Measurements from ENCODE around the gene TSACC. TPM values are rescaled to one million over a fixed set of nuclear protein-coding genes. Genes with fewer than 3 reads are reported as not detected.

The TSACC gene
- total RNA-seq, 1 experiment from 2014 or later: 1.8 TPM

- Mint-ChIP-seq H3K9me3 (ENCODE audit: unreplicated experiment) (no peaks in the 10 kb centered on the region), H3K4me3 (ENCODE audit: unreplicated experiment) (no peak overlapping the region), H3K27ac (ENCODE audit: low read depth, unreplicated experiment) (no peak overlapping the region), H3K4me1 (ENCODE audit: insufficient read depth, unreplicated experiment) (peaks cover 11% of the 10 kb centered on the region), H3K27me3 (ENCODE audit: insufficient read depth, unreplicated experiment) (no peaks in the 10 kb centered on the region), H3K36me3 (ENCODE audit: insufficient read depth, unreplicated experiment) (no peaks in the 10 kb centered on the region)
- no TSS peak for BruUV-seq (replicated peaks)
- TF ChIP-seq CTCF (IDR thresholded peaks at IDR 0.05; ENCODE audit: unreplicated experiment): no peak
- no peak for DNase-seq (ENCODE audit: unreplicated experiment)
- ChIA-PET CTCF (interaction anchor here (0.5 to 10.9 kb wide), 21 partner anchors 8 to 275 kb away, joined by 3 to 452 read pairs (median 4); no protein-coding TSS in a partner anchor), POLR2A (no interaction called here)
- intact Hi-C loops (cut with micrococcal nuclease): no loop called here
Observed at GRCh38 chr1:156382561-156382960, 44.2 kb downstream of the TSACC start.

GRCh38 chr1:156383023-156383422 is 44.7 kb downstream of the TSACC start:
- no TSS peak for BruUV-seq (replicated peaks)
- Mint-ChIP-seq H3K4me1 (ENCODE audit: insufficient read depth, unreplicated experiment) (peaks cover 11% of the 10 kb centered on the region), H3K36me3 (ENCODE audit: insufficient read depth, unreplicated experiment) (no peaks in the 10 kb centered on the region), H3K27me3 (ENCODE audit: insufficient read depth, unreplicated experiment) (no peaks in the 10 kb centered on the region), H3K4me3 (ENCODE audit: unreplicated experiment) (no peak overlapping the region), H3K27ac (ENCODE audit: low read depth, unreplicated experiment) (no peak overlapping the region), H3K9me3 (ENCODE audit: unreplicated experiment) (no peaks in the 10 kb centered on the region)
- POLR2A ChIA-PET: no interaction called here
- CTCF ChIA-PET: interaction anchor here (0.6 to 10.9 kb wide), 23 partner anchors 9 to 297 kb away, joined by 3 to 452 read pairs (median 4); partner anchors contain the start of gene HAPLN2
- peak; percentile 94 for TF ChIP-seq CTCF (IDR thresholded peaks at IDR 0.05; ENCODE audit: unreplicated experiment)
- intact Hi-C loops (cut with micrococcal nuclease): no loop called here
- DNase-seq (ENCODE audit: unreplicated experiment): peak; percentile 80

- ChIA-PET CTCF (interaction anchor here (0.5 to 10.9 kb wide), 21 partner anchors 10 to 505 kb away, joined by 3 to 452 read pairs (median 10); partner anchors contain the start of genes GPATCH4 and HAPLN2), POLR2A (no interaction called here)
- DNase-seq (ENCODE audit: unreplicated experiment): no peak
- Mint-ChIP-seq H3K27me3 (ENCODE audit: insufficient read depth, unreplicated experiment) (no peaks in the 10 kb centered on the region), H3K27ac (ENCODE audit: low read depth, unreplicated experiment) (no peak overlapping the region), H3K4me1 (ENCODE audit: insufficient read depth, unreplicated experiment) (peaks cover 11% of the 10 kb centered on the region), H3K36me3 (ENCODE audit: insufficient read depth, unreplicated experiment) (no peaks in the 10 kb centered on the region), H3K4me3 (ENCODE audit: unreplicated experiment) (no peak overlapping the region), H3K9me3 (ENCODE audit: unreplicated experiment) (no peaks in the 10 kb centered on the region)
- BruUV-seq (replicated peaks): no TSS peak
- no peak for TF ChIP-seq CTCF (IDR thresholded peaks at IDR 0.05; ENCODE audit: unreplicated experiment)
- intact Hi-C loops (cut with micrococcal nuclease): loop anchor here (2.0 kb wide), 1 partner anchor 293 kb away; no protein-coding TSS in a partner anchor
Observed at GRCh38 chr1:156384007-156384406, 45.7 kb downstream of the TSACC start.

- POLR2A ChIA-PET: interaction anchor here (1.3 kb wide), 1 partner anchor 206 kb away, joined by 4 read pairs; the partner anchor contains the start of gene NAXE
- intact Hi-C loops (cut with micrococcal nuclease): loop anchor here (1.0 to 2.0 kb wide), 3 partner anchors 60 to 294 kb away; no protein-coding TSS in a partner anchor
- no peak overlapping the region for H3K4me3 Mint-ChIP-seq (ENCODE audit: unreplicated experiment)
- CTCF ChIA-PET: interaction anchor here (0.5 to 10.9 kb wide), 32 partner anchors 10 to 505 kb away, joined by 3 to 452 read pairs (median 14); partner anchors contain the start of genes GPATCH4, HAPLN2 and NAXE
- H3K4me1 Mint-ChIP-seq (ENCODE audit: insufficient read depth, unreplicated experiment): peaks cover 11% of the 10 kb centered on the region
- no peak for TF ChIP-seq CTCF (IDR thresholded peaks at IDR 0.05; ENCODE audit: unreplicated experiment)
- no peak overlapping the region for H3K27ac Mint-ChIP-seq (ENCODE audit: low read depth, unreplicated experiment)
- H3K27me3 Mint-ChIP-seq (ENCODE audit: insufficient read depth, unreplicated experiment): no peaks in the 10 kb centered on the region
- H3K9me3 Mint-ChIP-seq (ENCODE audit: unreplicated experiment): no peaks in the 10 kb centered on the region
- no TSS peak for BruUV-seq (replicated peaks)
- H3K36me3 Mint-ChIP-seq (ENCODE audit: insufficient read depth, unreplicated experiment): no peaks in the 10 kb centered on the region
- DNase-seq (ENCODE audit: unreplicated experiment): no peak
Observed at GRCh38 chr1:156384658-156385057, 46.3 kb downstream of the TSACC start.

All from MCF 10A (cell line).